ENCODE measurements around the gene PTOV1. TPM values are rescaled to one million over a fixed set of nuclear protein-coding genes. Genes with fewer than 3 reads are reported as not detected.

Gene PTOV1
- total and polyA plus RNA-seq, 2 donors (not counting 1 experiment from before 2014, with no cell fraction given): 144 to 230 TPM

DNA sequence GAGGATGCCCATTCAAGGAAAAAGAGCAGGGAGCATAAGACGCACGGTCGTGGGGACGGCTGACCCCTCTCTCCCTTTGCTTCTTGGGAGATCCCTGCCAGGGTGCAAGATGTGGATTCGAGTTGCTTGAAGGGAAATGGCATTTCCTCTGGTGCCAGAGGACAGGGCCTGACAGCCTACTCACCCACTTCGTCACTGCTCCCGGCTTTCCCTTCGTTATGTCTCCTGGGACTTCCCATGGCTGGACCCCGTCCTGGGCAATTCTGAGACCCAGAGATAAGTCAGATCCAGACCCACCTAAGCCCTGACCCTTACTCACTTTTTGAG is 27.7 kb downstream of the PTOV1 start:
- H3K9me3 ChIP-seq (ENCODE audit: control extremely low read depth in 1 of 3, control insufficient read depth in 2 of 3, insufficient read depth in 1 of 3, low read length in 2 of 3): no peaks in the 10 kb centered on the region
- peaks cover 35% of the 10 kb centered on the region for H3K79me2 ChIP-seq (ENCODE audit: control insufficient read depth, insufficient read depth, low read length)
- H3K27ac ChIP-seq (ENCODE audit: low read length in 2 of 2): peak overlapping the region in 1 of 2 donors; percentile 98
- H3K9me3 Mint-ChIP-seq (ENCODE audit: insufficient read depth): no peaks in the 10 kb centered on the region
- peaks cover 0 to 51% of the 10 kb centered on the region in 2 experiments for H3K36me3 ChIP-seq (replicated peaks in 1 of 2; ENCODE audit: control extremely low read depth in 1 of 2, control insufficient read depth in 1 of 2, extremely low read depth in 1 of 2, insufficient read depth in 2 of 2, low read length in 1 of 2)
- ChIA-PET CTCF (interaction anchor here (0.6 to 1.2 kb wide), 2 partner anchors 10 to 485 kb away, joined by 3 to 4 read pairs; no protein-coding TSS in a partner anchor), POLR2A (interaction anchor here (0.7 kb wide), 1 partner anchor 752 kb away, joined by 4 read pairs; no protein-coding TSS in a partner anchor)
- H4K20me1 ChIP-seq (ENCODE audit: control insufficient read depth, insufficient read depth, low read length, poor library complexity, severe bottlenecking): peaks cover 47% of the 10 kb centered on the region
- no peak overlapping the region for H3K4me3 Mint-ChIP-seq
- no peak overlapping the region for H2AFZ ChIP-seq (ENCODE audit: insufficient read depth, low read depth, low read length, poor library complexity, severe bottlenecking)
- intact Hi-C loops (cut with micrococcal nuclease): loop anchor here (1.0 kb wide), 1 partner anchor 12 kb away; no protein-coding TSS in a partner anchor
- TF ChIP-seq EZH2 (IDR thresholded peaks at IDR 0.05; ENCODE audit: borderline replicate concordance, insufficient read depth, low read depth, low read length, poor library complexity, severe bottlenecking): no peak
- TF ChIP-seq, protein P1, sequence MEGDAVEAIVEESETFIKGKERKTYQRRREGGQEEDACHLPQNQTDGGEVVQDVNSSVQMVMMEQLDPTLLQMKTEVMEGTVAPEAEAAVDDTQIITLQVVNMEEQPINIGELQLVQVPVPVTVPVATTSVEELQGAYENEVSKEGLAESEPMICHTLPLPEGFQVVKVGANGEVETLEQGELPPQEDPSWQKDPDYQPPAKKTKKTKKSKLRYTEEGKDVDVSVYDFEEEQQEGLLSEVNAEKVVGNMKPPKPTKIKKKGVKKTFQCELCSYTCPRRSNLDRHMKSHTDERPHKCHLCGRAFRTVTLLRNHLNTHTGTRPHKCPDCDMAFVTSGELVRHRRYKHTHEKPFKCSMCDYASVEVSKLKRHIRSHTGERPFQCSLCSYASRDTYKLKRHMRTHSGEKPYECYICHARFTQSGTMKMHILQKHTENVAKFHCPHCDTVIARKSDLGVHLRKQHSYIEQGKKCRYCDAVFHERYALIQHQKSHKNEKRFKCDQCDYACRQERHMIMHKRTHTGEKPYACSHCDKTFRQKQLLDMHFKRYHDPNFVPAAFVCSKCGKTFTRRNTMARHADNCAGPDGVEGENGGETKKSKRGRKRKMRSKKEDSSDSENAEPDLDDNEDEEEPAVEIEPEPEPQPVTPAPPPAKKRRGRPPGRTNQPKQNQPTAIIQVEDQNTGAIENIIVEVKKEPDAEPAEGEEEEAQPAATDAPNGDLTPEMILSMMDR (IDR thresholded peaks at IDR 0.05): no peak
- ATAC-seq (ENCODE audit: low read depth) (no peak), DNase-seq (no peak)
- peak overlapping the region; percentile 53 for H3K27ac Mint-ChIP-seq
- WGBS (ENCODE audit: insufficient coverage): 92% methylated on average over 8 of the region's 9 CpGs
- H3K27me3 ChIP-seq (replicated peaks in 1 of 4; ENCODE audit: control extremely low read depth in 1 of 4, control insufficient read depth in 3 of 4, insufficient read depth in 4 of 4, low read length in 3 of 4): no peaks in the 10 kb centered on the region
- H3K4me3 ChIP-seq (ENCODE audit: control extremely low read depth in 1 of 5, extremely low read depth in 1 of 5, insufficient read depth in 1 of 5, low read depth in 2 of 5, low read length in 4 of 5): no peak overlapping the region
- peaks cover 12 to 20% of the 10 kb centered on the region in 2 donors for H3K4me1 ChIP-seq (ENCODE audit: control insufficient read depth in 2 of 2, insufficient read depth in 2 of 2, low read length in 2 of 2)
- no peaks in the 10 kb centered on the region for H3K27me3 Mint-ChIP-seq
- peaks cover 21% of the 10 kb centered on the region for H3K4me1 Mint-ChIP-seq
- H3K4me2 ChIP-seq (replicated peaks; ENCODE audit: low read depth, low read length, poor library complexity, severe bottlenecking): peak overlapping the region; percentile 93
- H3K9ac ChIP-seq (ENCODE audit: low read length): no peak overlapping the region

DNA sequence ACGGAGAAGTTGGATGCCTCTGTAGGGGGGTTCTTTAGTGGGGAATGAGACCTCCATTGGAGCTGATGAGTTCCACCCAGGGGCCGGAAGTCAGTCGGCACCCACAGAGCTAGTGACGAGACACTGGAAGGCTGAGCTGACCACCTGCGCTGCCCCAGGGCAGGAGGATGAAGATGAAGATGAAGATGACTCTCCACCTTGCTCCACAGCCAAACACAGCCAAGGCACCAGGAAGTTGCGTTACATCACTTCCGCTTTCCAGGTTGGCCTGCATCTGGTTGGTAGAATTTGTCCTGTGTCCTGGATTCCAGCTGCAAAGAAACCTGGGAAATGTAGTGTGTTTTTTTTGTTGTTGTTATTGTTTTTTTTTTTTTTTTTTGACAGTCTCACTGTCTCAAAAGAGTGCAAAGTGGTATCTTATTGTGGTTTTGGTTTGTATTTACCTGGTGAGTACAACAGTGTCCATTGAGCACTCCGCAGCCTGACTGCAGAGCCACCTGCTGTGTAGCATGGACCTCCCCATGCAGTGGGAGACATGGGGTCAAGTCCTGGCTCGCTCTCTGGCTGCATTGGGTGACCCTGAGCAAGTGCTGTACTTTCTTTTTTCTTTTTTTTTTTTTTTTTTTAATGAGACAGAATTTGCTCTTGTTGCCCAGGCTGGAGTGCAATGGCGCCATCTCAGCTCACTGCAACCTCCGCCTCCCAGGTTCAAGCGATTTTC is 28.4 kb downstream of the PTOV1 start:
- no peaks in the 10 kb centered on the region for H3K9me3 ChIP-seq (ENCODE audit: control extremely low read depth in 1 of 3, control insufficient read depth in 2 of 3, insufficient read depth in 1 of 3, low read length in 2 of 3)
- ChIA-PET CTCF (interaction anchor here (0.6 to 1.2 kb wide), 2 partner anchors 10 to 486 kb away, joined by 3 to 4 read pairs; no protein-coding TSS in a partner anchor), POLR2A (interaction anchor here (0.7 kb wide), 1 partner anchor 752 kb away, joined by 4 read pairs; no protein-coding TSS in a partner anchor)
- H3K9me3 Mint-ChIP-seq (ENCODE audit: insufficient read depth): no peaks in the 10 kb centered on the region
- H3K27ac Mint-ChIP-seq: no peak overlapping the region
- peaks cover 12 to 20% of the 10 kb centered on the region in 2 donors for H3K4me1 ChIP-seq (ENCODE audit: control insufficient read depth in 2 of 2, insufficient read depth in 2 of 2, low read length in 2 of 2)
- no peak overlapping the region for H3K4me3 Mint-ChIP-seq
- peaks cover 28% of the 10 kb centered on the region for H3K79me2 ChIP-seq (ENCODE audit: control insufficient read depth, insufficient read depth, low read length)
- ATAC-seq (ENCODE audit: low read depth): no peak
- no peak overlapping the region for H2AFZ ChIP-seq (ENCODE audit: insufficient read depth, low read depth, low read length, poor library complexity, severe bottlenecking)
- H3K4me1 Mint-ChIP-seq: peaks cover 21% of the 10 kb centered on the region
- intact Hi-C loops (cut with micrococcal nuclease): no loop called here
- H3K27me3 ChIP-seq (replicated peaks in 1 of 4; ENCODE audit: control extremely low read depth in 1 of 4, control insufficient read depth in 3 of 4, insufficient read depth in 4 of 4, low read length in 3 of 4): no peaks in the 10 kb centered on the region
- H4K20me1 ChIP-seq (ENCODE audit: control insufficient read depth, insufficient read depth, low read length, poor library complexity, severe bottlenecking): peaks cover 47% of the 10 kb centered on the region
- no peak overlapping the region for H3K4me2 ChIP-seq (replicated peaks; ENCODE audit: low read depth, low read length, poor library complexity, severe bottlenecking)
- peaks cover 0 to 58% of the 10 kb centered on the region in 2 experiments for H3K36me3 ChIP-seq (replicated peaks in 1 of 2; ENCODE audit: control extremely low read depth in 1 of 2, control insufficient read depth in 1 of 2, extremely low read depth in 1 of 2, insufficient read depth in 2 of 2, low read length in 1 of 2)
- DNase-seq: no peak
- no peaks in the 10 kb centered on the region for H3K27me3 Mint-ChIP-seq
- no peak overlapping the region for H3K27ac ChIP-seq (ENCODE audit: low read length in 2 of 2)
- H3K4me3 ChIP-seq (ENCODE audit: control extremely low read depth in 1 of 5, extremely low read depth in 1 of 5, insufficient read depth in 1 of 5, low read depth in 2 of 5, low read length in 4 of 5): no peak overlapping the region
- H3K9ac ChIP-seq (ENCODE audit: low read length): no peak overlapping the region
- WGBS (ENCODE audit: insufficient coverage): 100% methylated on average over 6 of the region's 12 CpGs
- no peak for TF ChIP-seq EZH2 (IDR thresholded peaks at IDR 0.05; ENCODE audit: borderline replicate concordance, insufficient read depth, low read depth, low read length, poor library complexity, severe bottlenecking)
- TF ChIP-seq, protein P1 (IDR thresholded peaks at IDR 0.05): no peak
